ENCODE results near the gene NFATC2IP.
"Not testable (repeated sequence)": the region's sequence is repeated elsewhere in the genome, so short reads cannot be mapped to it uniquely, and the experiment has no call there.

GRCh38 chr16:28939825-28940224, 10.9 kb upstream of the NFATC2IP start:
- TF ChIP-seq EZH2 (IDR thresholded peaks at IDR 0.05; ENCODE audit: borderline replicate concordance, control insufficient read depth, low read depth, low read length); CTCF (IDR thresholded peaks at IDR 0.05 in 2 of 3, conservative IDR thresholded peaks at IDR 0.05 in 1 of 3; ENCODE audit: control insufficient read depth in 2 of 3, extremely low read depth in 1 of 3, insufficient read depth in 1 of 3, low read depth in 3 of 3, low read length in 3 of 3); CHD1 (IDR thresholded peaks at IDR 0.05; ENCODE audit: low read depth, low read length); TAF1 (IDR thresholded peaks at IDR 0.05; ENCODE audit: borderline replicate concordance, low read depth, low read length); PRDM15 (CRISPR knock-in tag; IDR thresholded peaks at IDR 0.05); TCF12 (IDR thresholded peaks at IDR 0.05; ENCODE audit: low read depth, low read length); ESRRA (IDR thresholded peaks at IDR 0.05; ENCODE audit: low read length); NR2C1 (IDR thresholded peaks at IDR 0.05); RFX5 (IDR thresholded peaks at IDR 0.05; ENCODE audit: low read depth, low read length); ZNF274 (IDR thresholded peaks at IDR 0.05; ENCODE audit: insufficient read depth, insufficient read length); CEBPB (IDR thresholded peaks at IDR 0.05; ENCODE audit: borderline replicate concordance in 1 of 2, low read depth in 2 of 2, low read length in 2 of 2); RELA (IDR thresholded peaks at IDR 0.05; ENCODE audit: borderline replicate concordance, partially characterized antibody); USF2 (IDR thresholded peaks at IDR 0.05; ENCODE audit: borderline replicate concordance, low read depth, low read length); BHLHE40 (IDR thresholded peaks at IDR 0.05; ENCODE audit: borderline replicate concordance in 1 of 2, low read depth in 2 of 2, low read length in 1 of 2): not testable (repeated sequence)
